ENCODE data around the gene MEGF11. TPM values are rescaled to one million over a fixed set of nuclear protein-coding genes. Genes with fewer than 3 reads are reported as not detected.

MEGF11 gene
- total RNA-seq, 2 donors from 2014 or later: not detected

DNA sequence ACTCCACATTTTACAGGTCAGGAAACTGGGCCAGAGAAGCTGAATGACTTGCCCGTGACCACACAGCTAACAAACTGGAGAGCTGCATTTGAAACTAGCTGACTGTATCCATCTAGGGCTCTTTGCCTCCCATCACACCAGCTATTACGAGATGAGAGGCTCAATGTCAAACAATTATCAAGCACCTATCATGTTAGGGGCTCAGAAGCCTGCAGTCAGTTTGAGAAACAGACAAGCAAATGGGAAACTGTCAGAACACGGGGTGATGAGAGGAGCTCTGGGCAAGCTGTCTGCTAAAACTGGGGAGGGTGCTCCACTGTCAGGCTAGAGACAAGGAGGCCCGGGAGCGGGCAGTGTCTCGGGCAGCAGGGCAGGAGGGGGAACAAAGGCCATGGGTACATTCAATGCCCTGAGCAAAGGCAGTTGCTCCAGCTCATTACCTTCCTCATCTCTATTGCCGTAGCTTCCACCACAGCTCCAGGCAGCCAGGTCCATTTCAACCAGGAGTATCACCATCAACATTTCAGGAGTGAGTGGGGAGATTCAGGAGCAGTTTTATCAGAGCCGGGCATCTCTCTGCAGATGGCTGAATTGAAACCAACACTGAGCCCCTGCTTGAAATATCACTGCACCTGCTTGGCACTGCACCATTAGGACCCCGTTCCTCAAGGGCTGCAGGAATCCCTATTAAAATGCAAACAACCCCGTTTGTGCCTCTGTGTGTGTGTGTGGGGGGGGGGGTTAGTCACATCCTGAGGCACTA is 261.6 kb downstream of the MEGF11 start:
- intact Hi-C loops (cut with DNase I): no loop called here
- WGBS: 60% methylated on average over 10 of the region's 10 CpGs
- no peaks in the 10 kb centered on the region for H3K4me1 ChIP-seq (replicated peaks)
- no peaks in the 10 kb centered on the region for H3K9me3 ChIP-seq
- H3K4me3 ChIP-seq: no peak overlapping the region
- TF ChIP-seq POLR2A (IDR thresholded peaks at IDR 0.05) (no peak), POLR2AphosphoS5 (IDR thresholded peaks at IDR 0.05) (no peak)
- TF ChIP-seq, protein P1, sequence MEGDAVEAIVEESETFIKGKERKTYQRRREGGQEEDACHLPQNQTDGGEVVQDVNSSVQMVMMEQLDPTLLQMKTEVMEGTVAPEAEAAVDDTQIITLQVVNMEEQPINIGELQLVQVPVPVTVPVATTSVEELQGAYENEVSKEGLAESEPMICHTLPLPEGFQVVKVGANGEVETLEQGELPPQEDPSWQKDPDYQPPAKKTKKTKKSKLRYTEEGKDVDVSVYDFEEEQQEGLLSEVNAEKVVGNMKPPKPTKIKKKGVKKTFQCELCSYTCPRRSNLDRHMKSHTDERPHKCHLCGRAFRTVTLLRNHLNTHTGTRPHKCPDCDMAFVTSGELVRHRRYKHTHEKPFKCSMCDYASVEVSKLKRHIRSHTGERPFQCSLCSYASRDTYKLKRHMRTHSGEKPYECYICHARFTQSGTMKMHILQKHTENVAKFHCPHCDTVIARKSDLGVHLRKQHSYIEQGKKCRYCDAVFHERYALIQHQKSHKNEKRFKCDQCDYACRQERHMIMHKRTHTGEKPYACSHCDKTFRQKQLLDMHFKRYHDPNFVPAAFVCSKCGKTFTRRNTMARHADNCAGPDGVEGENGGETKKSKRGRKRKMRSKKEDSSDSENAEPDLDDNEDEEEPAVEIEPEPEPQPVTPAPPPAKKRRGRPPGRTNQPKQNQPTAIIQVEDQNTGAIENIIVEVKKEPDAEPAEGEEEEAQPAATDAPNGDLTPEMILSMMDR (IDR thresholded peaks at IDR 0.05): no peak
- DNase-seq (ENCODE audit: low spot score): no peak
- peaks cover 7% of the 10 kb centered on the region for H3K27me3 ChIP-seq (replicated peaks; ENCODE audit: insufficient read depth)
- H3K36me3 ChIP-seq: no peaks in the 10 kb centered on the region
- no peak overlapping the region for H3K27ac ChIP-seq

DNA sequence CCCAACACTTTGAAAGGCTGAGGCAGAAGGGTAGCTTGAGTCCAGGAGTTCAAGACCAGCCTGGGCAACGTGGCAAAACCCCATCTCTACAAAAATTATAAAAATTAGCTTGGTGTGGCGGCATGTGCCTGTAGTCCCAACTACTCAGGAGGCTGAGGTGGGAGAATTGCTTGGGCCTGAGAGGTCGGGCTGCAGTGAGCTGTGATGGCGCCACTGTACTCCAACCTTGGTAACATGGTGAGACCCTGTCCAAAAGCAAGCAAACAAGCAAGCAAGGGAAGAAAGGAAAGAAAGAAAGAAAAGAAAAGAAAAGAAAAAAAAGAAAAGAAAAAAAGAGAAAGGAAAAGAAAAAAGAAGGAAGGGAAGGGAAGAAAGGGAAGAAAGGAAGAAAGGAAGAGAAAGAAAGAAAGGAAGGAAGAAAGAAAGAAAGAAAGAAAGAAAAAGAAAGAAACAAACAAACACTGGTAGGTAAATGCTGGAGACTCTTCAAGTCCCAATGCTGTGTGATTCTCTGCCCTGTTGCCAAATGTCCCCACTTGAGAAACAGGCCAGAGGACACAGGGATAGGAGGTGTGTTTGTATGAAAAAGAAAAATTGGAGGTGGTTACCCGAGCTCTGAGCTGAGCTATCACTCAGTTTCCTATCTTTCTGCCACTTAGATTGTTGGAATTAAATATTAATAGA is 263.1 kb downstream of the MEGF11 start:
- H3K9me3 ChIP-seq: no peaks in the 10 kb centered on the region
- no peak for DNase-seq (ENCODE audit: low spot score)
- no peaks in the 10 kb centered on the region for H3K4me1 ChIP-seq (replicated peaks)
- H3K27me3 ChIP-seq (replicated peaks; ENCODE audit: insufficient read depth): peaks cover 7% of the 10 kb centered on the region
- no peaks in the 10 kb centered on the region for H3K36me3 ChIP-seq
- intact Hi-C loops (cut with DNase I): no loop called here
- 85% methylated on average over 5 of the region's 5 CpGs for WGBS
- no peak overlapping the region for H3K27ac ChIP-seq
- TF ChIP-seq POLR2A (IDR thresholded peaks at IDR 0.05) (no peak), POLR2AphosphoS5 (IDR thresholded peaks at IDR 0.05) (no peak)
- TF ChIP-seq, protein P1 (IDR thresholded peaks at IDR 0.05): no peak
- no peak overlapping the region for H3K4me3 ChIP-seq

DNA sequence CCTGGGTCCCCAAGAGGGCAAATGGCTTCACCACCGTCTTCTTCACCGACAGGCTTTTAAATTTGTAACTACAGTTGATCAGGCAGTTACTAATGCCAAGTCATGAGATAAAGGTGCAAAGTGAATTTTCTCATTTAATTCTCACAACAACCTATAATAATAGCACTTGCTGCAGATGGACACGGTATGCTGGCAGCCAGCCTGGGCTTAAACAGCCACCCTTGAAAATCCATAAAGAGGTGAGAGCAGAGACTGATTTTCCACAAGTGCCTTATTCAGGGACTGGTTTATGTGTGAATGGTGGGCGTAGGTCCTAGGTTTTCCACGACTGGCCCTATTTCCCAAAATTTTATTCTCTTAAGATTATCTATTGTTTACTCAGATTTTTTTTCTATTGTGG is 266.4 kb downstream of the MEGF11 start:
- H3K9me3 ChIP-seq: no peaks in the 10 kb centered on the region
- no peak overlapping the region for H3K4me3 ChIP-seq
- H3K36me3 ChIP-seq: no peaks in the 10 kb centered on the region
- no peaks in the 10 kb centered on the region for H3K27me3 ChIP-seq (replicated peaks; ENCODE audit: insufficient read depth)
- intact Hi-C loops (cut with DNase I): no loop called here
- TF ChIP-seq POLR2AphosphoS5 (IDR thresholded peaks at IDR 0.05): no peak
- TF ChIP-seq, protein P1 (IDR thresholded peaks at IDR 0.05): no peak
- no peak for TF ChIP-seq POLR2A (IDR thresholded peaks at IDR 0.05)
- DNase-seq (ENCODE audit: low spot score): no peak
- peaks cover 2% of the 10 kb centered on the region for H3K4me1 ChIP-seq (replicated peaks)
- no peak overlapping the region for H3K27ac ChIP-seq
- 56% methylated on average over 5 of the region's 5 CpGs for WGBS

DNA sequence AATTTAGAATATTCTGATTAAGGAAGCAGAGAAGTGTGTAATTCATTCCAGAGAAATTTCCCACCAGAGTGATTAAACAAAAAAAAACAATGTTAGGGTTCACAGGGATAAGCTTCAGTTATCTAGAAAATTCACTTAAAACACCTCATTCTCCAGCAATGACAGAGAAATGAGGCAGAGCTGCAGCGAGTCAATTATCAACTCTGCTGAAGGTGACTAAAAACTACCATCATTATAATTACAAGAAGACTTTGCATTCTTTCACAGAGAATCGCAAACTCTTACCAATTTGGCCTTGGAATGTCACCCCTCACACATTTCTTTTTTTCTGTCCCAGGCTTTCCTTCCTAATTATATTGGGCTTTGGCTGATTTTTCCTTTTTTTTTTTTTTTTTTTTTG is 267.1 kb downstream of the MEGF11 start:
- intact Hi-C loops (cut with DNase I): no loop called here
- H3K27me3 ChIP-seq (replicated peaks; ENCODE audit: insufficient read depth): peaks cover 4% of the 10 kb centered on the region
- 46% methylated on average over 2 of the region's 2 CpGs for WGBS

More for the DNA sequence above, 267.1 kb downstream of the MEGF11 start:
- Histone ChIP-seq H3K9me3 (no peaks in the 10 kb centered on the region), H3K4me3 (no peak overlapping the region), H3K4me1 (replicated peaks) (peaks cover 3% of the 10 kb centered on the region), H3K36me3 (no peaks in the 10 kb centered on the region), H3K27ac (no peak overlapping the region)
- TF ChIP-seq POLR2A (IDR thresholded peaks at IDR 0.05) (no peak), POLR2AphosphoS5 (IDR thresholded peaks at IDR 0.05) (no peak)
- TF ChIP-seq, protein P1 (IDR thresholded peaks at IDR 0.05): no peak
- DNase-seq (ENCODE audit: low spot score): no peak
